HG02678 (cell line): ENCODE results near the gene E2F4.

ENCODE experiments used
- ATAC-seq: cut with Tn5 transposase; IDR thresholded peaks from one replicate; pipeline ENCODE4 v1.9.1; 2021; ENCODE audit warnings: mild to moderate bottlenecking, moderate library complexity; ENCODE audit not compliant: unreplicated experiment

The E2F4 gene

GRCh38 chr16:67207249-67208091 lies 15.5 kb downstream of the E2F4 start:
- no peak for ATAC-seq

GRCh38 chr16:67208154-67208896 lies 16.4 kb downstream of the E2F4 start:
- ATAC-seq: no peak

- ATAC-seq: no peak
These were observed 17.6 kb downstream of the E2F4 start for GRCh38 chr16:67209565-67209964.

GRCh38 chr16:67210069-67210937 lies 18.3 kb downstream of the E2F4 start:
- no peak for ATAC-seq

- no peak for ATAC-seq
These were observed 19.7 kb downstream of the E2F4 start for GRCh38 chr16:67211674-67212073.

GRCh38 chr16:67212766-67213165 lies 20.8 kb downstream of the E2F4 start:
- ATAC-seq: no peak

- no peak for ATAC-seq
These were observed 21.5 kb downstream of the E2F4 start for GRCh38 chr16:67213197-67214019.

GRCh38 chr16:67215706-67216105 lies 23.8 kb downstream of the E2F4 start:
- ATAC-seq: no peak

- ATAC-seq: no peak
These were observed 24.9 kb downstream of the E2F4 start for GRCh38 chr16:67216612-67217490.

GRCh38 chr16:67223992-67224391 lies 32.0 kb downstream of the E2F4 start:
- no peak for ATAC-seq

- ATAC-seq: no peak
These were observed 34.4 kb downstream of the E2F4 start for GRCh38 chr16:67226295-67226803.

- ATAC-seq: peak; percentile 96
These were observed 35.0 kb downstream of the E2F4 start, which contains the start of gene TMEM208 for GRCh38 chr16:67226804-67227566. Gene TMEM208 (plus strand): TSS chr16:67227130. CDS start chr16:67227219, 89 bp downstream.

- ATAC-seq: no peak
These were observed 35.6 kb downstream of the E2F4 start for GRCh38 chr16:67227567-67227921.

GRCh38 chr16:67228034-67228785 lies 36.3 kb downstream of the E2F4 start:
- ATAC-seq: no peak

GRCh38 chr16:67228905-67229304 lies 37.0 kb downstream of the E2F4 start:
- ATAC-seq: no peak

- no peak for ATAC-seq
These were observed 38.2 kb downstream of the E2F4 start for GRCh38 chr16:67229906-67230808.
